ENCODE data around the gene LIPC.

Gene LIPC

DNA sequence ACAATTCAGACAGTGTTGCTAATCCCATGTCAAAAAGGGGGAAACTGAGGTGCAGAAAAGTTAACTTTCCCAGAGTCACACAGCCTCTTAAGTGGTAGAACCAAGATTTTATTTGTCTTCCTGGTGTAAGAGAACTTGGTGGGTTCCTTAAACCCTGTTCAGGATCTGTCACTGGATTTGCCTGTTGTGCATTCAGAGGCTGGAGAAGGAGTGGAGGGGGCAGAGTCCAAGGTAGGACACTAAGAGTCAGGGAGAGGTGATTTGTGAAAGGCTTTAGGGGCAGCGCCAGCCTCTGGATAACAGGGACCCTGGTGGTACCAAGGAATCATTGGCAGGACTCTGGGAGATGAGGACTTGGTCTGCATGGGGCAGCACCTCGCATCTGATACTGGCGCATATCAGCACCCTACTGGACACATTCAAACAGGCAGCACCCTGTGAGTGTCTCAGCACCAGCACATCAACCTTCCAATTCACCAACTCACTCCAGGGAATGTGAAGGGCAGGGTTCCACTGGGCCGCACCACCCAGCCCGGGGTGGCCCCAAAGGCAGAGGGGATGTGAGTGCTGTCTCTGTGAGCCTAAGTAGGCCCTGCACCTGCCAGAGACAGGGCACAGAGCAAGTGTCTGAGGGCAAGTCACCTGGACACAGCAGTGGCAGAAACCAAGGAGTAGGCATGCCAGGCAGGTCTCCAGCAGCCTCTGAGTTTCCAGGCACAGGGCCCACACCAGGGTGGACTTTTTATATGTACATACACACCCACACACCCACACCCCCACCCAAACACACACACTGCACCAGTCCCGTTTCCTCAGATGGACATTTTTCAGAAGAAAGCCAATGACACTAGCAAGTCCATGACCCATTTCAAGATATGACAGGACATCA lies 71.6 kb downstream of the LIPC start:
- DNase-seq (ENCODE audit: low read depth): no peak
- TF ChIP-seq, protein P1, sequence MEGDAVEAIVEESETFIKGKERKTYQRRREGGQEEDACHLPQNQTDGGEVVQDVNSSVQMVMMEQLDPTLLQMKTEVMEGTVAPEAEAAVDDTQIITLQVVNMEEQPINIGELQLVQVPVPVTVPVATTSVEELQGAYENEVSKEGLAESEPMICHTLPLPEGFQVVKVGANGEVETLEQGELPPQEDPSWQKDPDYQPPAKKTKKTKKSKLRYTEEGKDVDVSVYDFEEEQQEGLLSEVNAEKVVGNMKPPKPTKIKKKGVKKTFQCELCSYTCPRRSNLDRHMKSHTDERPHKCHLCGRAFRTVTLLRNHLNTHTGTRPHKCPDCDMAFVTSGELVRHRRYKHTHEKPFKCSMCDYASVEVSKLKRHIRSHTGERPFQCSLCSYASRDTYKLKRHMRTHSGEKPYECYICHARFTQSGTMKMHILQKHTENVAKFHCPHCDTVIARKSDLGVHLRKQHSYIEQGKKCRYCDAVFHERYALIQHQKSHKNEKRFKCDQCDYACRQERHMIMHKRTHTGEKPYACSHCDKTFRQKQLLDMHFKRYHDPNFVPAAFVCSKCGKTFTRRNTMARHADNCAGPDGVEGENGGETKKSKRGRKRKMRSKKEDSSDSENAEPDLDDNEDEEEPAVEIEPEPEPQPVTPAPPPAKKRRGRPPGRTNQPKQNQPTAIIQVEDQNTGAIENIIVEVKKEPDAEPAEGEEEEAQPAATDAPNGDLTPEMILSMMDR (IDR thresholded peaks at IDR 0.05; ENCODE audit: low read length, missing control alignments): no peak
- H3K4me3 ChIP-seq (replicated peaks; ENCODE audit: low read depth, low read length): no peak overlapping the region

GRCh38 chr15:58504674-58505234 lies 73.0 kb downstream of the LIPC start:
- no peak for DNase-seq (ENCODE audit: low read depth)
- TF ChIP-seq, protein P1 (IDR thresholded peaks at IDR 0.05; ENCODE audit: low read length, missing control alignments): no peak
- H3K4me3 ChIP-seq (replicated peaks; ENCODE audit: low read depth, low read length): no peak overlapping the region

DNA sequence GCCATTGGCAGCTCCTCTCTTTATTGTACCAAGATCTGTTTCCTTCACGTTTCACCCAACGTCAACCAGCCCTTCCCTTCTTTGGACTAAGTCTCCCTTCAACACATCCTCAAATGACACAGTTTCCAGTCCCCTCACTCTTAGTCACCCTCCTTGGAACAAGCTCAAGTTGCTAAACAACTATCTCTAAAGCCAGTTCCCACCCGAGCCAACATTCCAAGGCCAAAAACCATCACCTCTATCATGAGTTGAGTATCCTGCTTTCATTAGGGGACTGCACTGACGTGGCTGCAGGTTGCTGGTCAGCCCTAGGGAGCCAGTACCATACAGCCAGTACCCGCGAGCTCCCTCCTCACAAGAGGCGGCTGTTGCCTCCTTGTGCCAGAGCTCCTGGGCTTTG lies 73.8 kb downstream of the LIPC start:
- peak; percentile 36 for DNase-seq (ENCODE audit: low read depth)
- no peak overlapping the region for H3K4me3 ChIP-seq (replicated peaks; ENCODE audit: low read depth, low read length)
- TF ChIP-seq, protein P1 (IDR thresholded peaks at IDR 0.05; ENCODE audit: low read length, missing control alignments): no peak

DNA sequence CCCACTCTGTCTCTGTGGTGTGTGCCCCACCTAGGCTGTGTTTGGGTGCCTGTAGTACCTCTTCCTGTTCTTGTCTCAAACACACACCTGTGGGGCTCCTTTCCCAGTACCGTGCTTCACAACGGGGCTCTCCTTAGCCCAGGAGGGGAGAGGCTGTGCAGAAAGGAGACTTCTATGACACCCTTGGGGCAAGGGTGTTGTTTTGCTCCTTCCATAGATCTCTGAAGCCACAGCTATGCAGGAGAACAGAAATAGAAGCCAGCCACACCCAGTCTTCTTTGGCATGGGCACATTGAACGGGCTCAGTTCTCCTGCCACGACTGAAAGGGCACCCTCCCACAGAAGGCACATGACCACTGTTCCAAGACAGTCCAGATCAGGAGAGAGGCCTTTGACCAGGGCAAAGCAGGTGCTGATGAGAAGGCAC lies 74.3 kb downstream of the LIPC start:
- DNase-seq (ENCODE audit: low read depth): no peak

GRCh38 chr15:58506783-58507668 lies 75.2 kb downstream of the LIPC start:
- TF ChIP-seq, protein P1 (IDR thresholded peaks at IDR 0.05; ENCODE audit: low read length, missing control alignments): no peak
- no peak overlapping the region for H3K4me3 ChIP-seq (replicated peaks; ENCODE audit: low read depth, low read length)
- DNase-seq (ENCODE audit: low read depth): no peak

More for the DNA sequence above, 74.3 kb downstream of the LIPC start:
- TF ChIP-seq, protein P1 (IDR thresholded peaks at IDR 0.05; ENCODE audit: low read length, missing control alignments): no peak
- no peak overlapping the region for H3K4me3 ChIP-seq (replicated peaks; ENCODE audit: low read depth, low read length)

DNA sequence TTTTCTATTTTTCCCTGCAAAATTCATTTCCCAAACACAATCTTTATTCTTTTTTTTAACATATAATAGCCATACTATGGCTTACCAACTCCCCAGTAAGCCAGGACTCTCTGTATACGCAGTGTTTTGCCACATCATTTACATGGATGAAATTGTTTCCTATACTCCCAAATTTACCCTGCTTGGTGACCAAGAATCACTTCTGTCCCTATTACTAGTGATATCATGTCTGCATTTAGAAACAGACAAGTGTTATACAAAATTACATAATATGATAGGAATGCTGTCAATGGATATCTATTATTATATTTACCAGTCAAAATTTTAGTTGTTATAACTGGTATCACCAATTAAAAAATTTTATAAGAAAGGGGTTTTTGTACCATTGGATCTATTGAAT lies 77.8 kb downstream of the LIPC start:
- no peak for DNase-seq (ENCODE audit: low read depth)
- TF ChIP-seq, protein P1 (IDR thresholded peaks at IDR 0.05; ENCODE audit: low read length, missing control alignments): no peak
- no peak overlapping the region for H3K4me3 ChIP-seq (replicated peaks; ENCODE audit: low read depth, low read length)
